ENCODE data around the gene ZNF366.

Gene ZNF366

GRCh38 chr5:72459089-72459661 is 48.0 kb downstream of the ZNF366 start:
- DNase-seq (ENCODE audit: insufficient read length, low spot score) (no peak), FAIRE-seq (no peak)
- TF ChIP-seq POLR2A (IDR thresholded peaks at IDR 0.05; ENCODE audit: low read depth, low read length), result no peak

DNA sequence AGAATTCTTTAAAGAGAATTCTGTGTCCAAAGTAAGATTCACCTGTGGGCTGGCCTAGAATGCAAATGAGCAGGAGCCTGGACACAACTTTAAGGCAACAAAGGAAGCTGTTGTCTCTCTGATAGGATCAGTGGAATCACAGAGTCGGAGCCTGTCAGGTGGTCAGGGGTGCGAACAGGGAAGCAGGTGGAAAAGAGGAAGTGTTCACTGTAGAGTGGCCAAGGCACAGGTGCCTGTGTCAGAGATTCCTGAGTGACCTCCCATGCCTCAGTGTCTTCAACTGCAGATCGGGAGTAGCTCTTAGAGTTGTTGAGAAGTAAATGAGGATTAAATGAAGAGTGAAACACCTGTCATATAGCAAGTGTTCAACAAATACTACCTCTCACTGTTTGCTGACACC is 48.8 kb downstream of the ZNF366 start:
- DNase-seq (ENCODE audit: insufficient read length, low spot score), result no peak
- FAIRE-seq, result no peak
- TF ChIP-seq POLR2A (IDR thresholded peaks at IDR 0.05; ENCODE audit: low read depth, low read length), result no peak

GRCh38 chr5:72457491-72457890 is 49.7 kb downstream of the ZNF366 start:
- FAIRE-seq (no peak), DNase-seq (ENCODE audit: insufficient read length, low spot score) (no peak)
- TF ChIP-seq POLR2A (IDR thresholded peaks at IDR 0.05; ENCODE audit: low read depth, low read length), result no peak

DNA sequence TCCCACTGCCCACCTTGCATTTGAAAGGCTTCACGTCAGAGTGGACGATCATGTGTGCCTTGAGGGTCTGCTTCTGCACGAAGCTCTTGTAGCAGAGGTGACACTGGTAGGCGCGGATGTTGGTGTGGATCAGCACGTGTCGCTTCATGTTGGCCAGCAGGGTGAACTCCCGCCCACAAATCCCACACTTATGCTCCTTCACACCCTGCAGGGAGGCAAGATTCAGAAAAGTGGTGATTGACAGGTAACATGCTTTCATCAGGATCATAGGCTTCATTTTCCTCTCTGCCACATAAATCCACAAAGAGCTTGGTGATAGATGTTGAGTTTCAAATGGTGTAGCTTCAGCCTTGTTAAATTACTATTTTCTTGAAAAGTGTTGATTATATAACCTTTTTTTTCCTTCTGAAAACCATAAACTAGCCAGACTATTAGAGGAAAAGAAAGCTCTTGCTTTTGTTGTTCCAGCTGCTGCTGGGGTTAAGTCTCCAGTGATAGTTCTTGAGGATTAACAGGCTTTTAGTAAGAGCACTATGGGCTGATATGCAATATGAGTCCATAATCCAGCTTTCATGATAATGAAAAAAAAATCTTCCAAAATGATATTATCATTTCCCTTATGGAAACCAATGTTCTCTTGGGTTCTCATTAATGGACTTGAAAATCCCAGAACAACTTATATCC is 50.7 kb downstream of the ZNF366 start:
- no peak for TF ChIP-seq POLR2A (IDR thresholded peaks at IDR 0.05; ENCODE audit: low read depth, low read length)
- DNase-seq (ENCODE audit: insufficient read length, low spot score) (no peak), FAIRE-seq (no peak)

DNA sequence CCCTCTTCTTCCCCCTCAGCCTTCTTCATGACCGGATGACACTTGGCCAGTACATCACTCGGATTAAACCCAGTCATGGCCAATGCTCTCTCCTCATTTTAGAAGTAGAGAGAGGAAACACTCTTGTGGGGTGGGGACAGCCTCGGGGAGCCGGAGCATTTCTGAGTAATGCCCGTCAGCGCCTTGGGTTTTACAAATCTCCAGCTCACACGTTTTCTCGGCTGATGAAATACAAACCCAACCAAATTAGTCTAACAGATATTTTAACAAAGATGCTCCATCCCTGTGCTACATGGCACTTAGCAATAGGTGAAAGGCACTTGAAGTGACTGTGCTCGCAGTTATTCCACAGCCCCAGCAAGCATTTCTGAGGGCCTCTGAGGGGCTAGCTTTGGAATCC is 51.7 kb downstream of the ZNF366 start:
- no peak for TF ChIP-seq POLR2A (IDR thresholded peaks at IDR 0.05; ENCODE audit: low read depth, low read length)
- FAIRE-seq, result no peak
- no peak for DNase-seq (ENCODE audit: insufficient read length, low spot score)

DNA sequence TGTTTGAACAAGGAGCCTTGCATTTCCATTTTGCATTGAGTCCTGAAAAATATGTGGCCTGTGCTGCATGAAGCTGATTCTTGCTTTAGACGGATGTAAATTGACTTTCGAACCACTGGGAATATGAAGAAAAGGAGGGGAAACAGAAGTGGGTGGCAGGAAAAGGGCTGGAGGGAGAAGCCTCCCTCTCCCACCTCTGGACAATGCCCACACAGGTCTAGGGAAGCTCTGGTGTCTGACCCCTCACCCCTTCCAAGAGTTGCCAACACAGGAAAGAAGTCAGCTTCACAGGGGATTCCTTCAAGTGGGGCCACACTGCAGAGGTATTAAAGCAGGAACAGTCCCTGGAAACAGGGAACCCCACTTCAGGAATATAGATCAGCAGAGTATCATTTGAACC is 52.2 kb downstream of the ZNF366 start:
- DNase-seq (ENCODE audit: insufficient read length, low spot score) (no peak), FAIRE-seq (no peak)
- no peak for TF ChIP-seq POLR2A (IDR thresholded peaks at IDR 0.05; ENCODE audit: low read depth, low read length)

DNA sequence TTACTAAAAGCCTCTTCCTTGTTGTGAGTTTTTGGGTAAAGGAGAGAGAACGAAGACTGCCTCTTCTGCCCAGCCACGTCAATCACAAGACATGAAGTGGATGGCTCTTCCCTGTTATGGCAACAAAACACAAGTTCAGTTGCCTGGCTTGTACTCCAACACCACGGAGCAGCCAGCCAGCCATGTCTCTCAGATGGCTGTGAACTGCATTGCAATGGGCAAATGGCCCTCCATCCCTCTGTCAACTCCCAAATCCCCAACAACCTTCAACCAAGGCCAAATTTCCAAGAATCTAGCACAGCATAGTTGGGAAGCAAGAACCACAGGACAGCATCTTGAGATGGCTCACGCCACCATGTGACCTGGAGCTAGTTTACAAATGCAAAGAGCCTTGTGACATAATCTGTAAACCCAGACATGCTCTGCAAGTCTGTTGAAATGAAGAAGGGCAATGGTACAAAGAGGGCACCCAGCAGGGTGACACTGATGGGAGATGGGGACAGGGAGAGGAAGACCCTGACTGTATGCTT is 53.9 kb downstream of the ZNF366 start:
- DNase-seq (ENCODE audit: insufficient read length, low spot score) (no peak), FAIRE-seq (no peak)
- no peak for TF ChIP-seq POLR2A (IDR thresholded peaks at IDR 0.05; ENCODE audit: low read depth, low read length)

DNA sequence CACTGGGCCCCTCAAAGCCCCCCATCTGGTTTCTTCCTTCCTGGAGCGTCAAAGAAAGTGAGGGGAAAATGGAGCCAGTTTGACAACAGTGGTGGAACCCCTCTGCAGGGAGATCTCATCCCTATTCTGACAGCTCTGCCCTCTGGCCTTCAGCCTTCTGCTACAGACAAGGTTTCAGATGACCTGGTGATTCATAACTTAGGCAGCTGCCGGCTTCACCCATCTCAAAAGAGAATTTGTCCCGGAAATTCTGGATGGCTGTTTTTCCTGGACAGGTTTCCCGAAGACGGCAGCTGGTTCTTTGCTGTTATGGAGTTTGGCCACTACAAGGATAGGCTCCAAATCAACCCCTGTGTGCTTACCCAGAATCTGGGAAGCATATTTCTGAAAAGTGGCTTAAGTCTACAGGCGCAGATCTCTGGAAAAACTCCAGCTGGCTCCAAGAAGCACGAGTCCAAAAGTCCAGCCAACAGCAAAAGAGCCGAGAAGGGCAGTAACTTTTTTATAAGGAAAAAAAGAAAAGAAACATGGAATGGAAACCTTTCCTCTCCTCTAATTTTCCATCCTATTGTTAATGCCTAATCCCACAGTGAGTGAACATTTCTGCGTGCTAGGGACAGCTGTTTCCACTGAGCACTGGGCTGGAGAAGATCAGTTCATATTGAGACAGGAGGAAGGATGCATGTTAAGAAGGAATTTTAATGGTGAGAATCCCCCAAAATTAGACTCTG is 54.5 kb downstream of the ZNF366 start:
- no peak for TF ChIP-seq POLR2A (IDR thresholded peaks at IDR 0.05; ENCODE audit: low read depth, low read length)
- FAIRE-seq (no peak), DNase-seq (ENCODE audit: insufficient read length, low spot score) (peak; percentile 80)

GRCh38 chr5:72451741-72452505 is 55.3 kb downstream of the ZNF366 start:
- TF ChIP-seq POLR2A (IDR thresholded peaks at IDR 0.05; ENCODE audit: low read depth, low read length), result no peak
- FAIRE-seq (no peak), DNase-seq (ENCODE audit: insufficient read length, low spot score) (no peak)

DNA sequence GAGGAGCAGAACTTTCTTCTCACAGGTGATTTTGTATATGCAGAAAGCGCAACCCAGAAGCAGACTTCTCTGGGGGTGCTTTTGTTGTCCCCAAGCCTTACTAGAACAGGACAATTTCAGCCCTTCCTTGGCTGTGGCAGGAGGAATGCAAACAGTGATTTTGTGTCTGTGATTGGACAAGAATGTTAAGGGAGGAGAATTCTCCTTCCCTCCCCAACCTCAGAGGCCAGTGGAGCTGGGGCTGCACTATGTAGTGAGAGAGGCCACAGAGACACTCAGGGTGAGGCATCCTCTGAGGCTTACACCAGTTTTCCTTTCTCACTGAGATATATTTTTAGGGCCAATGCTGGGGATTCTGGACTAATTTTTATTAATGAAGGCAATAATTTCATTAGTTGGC is 58.8 kb downstream of the ZNF366 start:
- DNase-seq (ENCODE audit: insufficient read length, low spot score), result no peak
- TF ChIP-seq POLR2A (IDR thresholded peaks at IDR 0.05; ENCODE audit: low read depth, low read length), result no peak
- no peak for FAIRE-seq

DNA sequence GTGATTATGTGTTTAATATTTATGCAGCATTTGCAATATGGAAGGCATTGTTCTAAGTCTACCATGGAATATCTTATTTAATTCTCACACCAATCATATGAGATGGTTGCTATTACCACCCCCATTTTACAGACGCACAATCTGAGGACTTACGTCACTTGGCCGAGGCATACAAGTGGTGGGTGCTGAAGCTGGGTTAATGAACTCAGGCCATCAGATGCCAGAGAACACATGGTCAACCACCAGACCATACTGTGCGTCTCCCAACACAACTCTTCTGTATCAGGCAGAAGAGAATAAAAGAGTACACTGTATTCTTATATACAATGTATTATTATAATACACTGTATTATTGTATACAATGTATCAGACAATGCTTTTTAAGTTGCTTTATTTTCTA is 59.5 kb downstream of the ZNF366 start:
- no peak for TF ChIP-seq POLR2A (IDR thresholded peaks at IDR 0.05; ENCODE audit: low read depth, low read length)
- DNase-seq (ENCODE audit: insufficient read length, low spot score) (no peak), FAIRE-seq (no peak)

DNA sequence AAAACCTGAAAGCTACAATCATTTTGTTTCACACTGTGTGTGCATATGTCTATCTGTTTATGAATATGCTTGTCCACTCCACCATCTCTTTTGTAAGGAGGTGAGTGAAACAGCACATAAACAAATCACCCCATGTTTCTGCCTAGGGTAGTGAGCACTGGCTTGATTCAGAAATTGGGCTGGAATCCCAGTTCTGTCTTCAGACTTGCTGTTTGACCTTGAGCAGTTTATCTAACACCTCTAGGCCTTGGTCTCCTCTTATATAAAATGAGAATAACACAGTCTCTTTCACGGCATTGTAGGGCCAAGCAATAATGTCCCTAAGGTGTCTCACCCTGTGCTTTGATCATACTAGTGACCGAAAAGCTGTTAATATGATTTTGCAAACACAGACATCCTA is 61.2 kb downstream of the ZNF366 start:
- DNase-seq (ENCODE audit: insufficient read length, low spot score) (no peak), FAIRE-seq (no peak)
- TF ChIP-seq POLR2A (IDR thresholded peaks at IDR 0.05; ENCODE audit: low read depth, low read length), result no peak

- no peak for DNase-seq (ENCODE audit: insufficient read length, low spot score)
- FAIRE-seq, result no peak
Measured at GRCh38 chr5:72443883-72444282, 63.3 kb downstream of the ZNF366 start.

More at GRCh38 chr5:72443883-72444282, 63.3 kb downstream of the ZNF366 start:
- no peak for TF ChIP-seq POLR2A (IDR thresholded peaks at IDR 0.05; ENCODE audit: low read depth, low read length)
